NCI-H1930 (cell line): ENCODE measurements around the gene SEMA5A.

Experiments used
- DNase-seq, 2 experiments: peaks; one replicate each; lab custom pipeline; 2025; lab: John Stamatoyannopoulos, UW

The SEMA5A gene

DNA sequence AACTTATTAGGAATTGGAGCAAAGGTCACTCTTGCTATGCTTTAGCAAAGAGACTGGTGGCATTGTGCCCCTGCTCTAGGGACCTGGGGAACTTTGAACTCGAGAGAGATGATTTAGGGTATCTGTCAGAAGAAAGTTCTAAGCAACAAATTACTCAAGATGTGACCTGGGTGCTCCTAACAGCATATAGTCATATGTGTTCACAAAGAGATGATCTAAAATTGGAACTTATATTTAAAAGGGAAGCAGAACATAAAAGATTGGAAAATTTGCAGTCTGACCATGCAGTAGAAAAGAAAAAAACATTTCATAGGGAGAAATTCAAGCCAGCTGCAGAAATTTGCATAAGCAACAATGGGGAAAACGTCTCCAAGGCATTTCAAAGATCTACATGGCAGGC, 68.3 kb downstream of the SEMA5A start:
- no peak for DNase-seq

DNA sequence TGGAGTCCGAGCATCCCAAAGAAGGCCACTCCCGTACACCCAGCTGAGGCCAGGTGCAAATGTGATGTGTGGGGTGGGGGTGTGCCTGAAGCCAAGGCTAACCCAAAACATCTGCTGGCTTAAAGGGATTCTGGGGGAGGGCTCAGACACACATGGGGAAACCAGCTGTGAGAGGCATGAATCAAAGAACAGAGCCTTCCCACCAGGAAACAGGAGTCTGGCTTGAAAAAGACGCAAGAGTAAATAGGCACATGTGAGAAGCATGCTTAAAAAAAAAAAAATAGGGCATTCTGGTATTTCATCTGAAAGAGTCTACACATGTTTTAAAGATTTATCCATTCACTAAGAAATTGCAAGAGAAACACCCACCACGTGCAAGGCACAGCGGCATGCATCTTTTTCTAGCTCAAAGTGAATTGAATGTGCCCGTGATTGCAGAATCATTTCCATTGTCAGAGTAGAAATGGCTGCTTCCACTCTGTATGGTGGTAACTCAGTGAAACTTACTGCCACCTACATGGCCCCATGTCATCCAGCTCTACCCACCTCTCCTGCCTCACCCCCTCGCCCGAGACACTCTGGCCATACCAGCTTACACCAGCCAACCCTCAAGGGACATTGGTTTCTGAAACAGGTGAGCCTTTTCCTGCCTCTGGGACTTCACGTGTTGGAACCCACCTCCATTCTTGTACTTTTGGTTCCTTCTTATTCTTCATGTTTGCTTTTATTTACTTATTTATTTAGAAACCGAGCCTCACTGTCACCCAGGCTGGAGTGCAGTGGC, 71.5 kb downstream of the SEMA5A start:
- no peak for DNase-seq

DNA sequence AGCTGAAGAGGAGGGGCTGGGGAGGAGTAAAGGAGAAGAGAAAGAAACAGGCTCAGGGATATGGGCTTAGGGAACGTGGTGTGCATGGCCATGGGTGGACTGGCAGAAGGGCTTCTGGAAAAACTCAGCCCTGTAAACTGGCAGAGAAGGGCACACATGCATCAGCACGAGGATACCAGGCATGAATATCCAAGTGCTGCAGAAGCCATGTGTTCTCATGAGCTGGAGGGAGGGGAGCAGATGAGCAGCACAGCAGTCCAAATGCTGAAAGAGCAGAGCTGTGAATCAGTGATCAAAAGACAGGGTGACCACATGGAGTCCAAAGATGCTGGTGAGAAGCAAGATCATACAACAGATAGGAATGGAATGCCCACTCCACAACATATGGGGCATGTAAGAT, 72.3 kb downstream of the SEMA5A start:
- DNase-seq = no peak

DNA sequence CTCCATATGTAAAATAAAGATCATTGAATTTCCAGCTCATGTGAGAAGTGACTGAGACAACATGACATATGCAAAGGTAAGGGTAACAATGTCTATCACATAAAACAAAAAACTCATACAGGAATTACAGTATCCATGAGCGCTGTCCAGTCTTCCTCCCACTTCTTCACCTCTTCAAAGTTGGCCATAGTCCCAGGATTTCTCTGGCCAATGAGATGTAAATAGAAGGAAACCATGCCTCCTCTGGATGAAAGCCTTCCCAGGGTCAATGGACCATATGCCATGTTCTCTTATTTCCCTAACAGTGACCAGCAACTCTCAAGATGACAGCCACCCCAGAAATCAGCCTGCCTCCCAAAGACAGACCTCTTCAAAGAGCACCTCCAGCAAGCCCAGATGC, 75.5 kb downstream of the SEMA5A start:
- no peak for DNase-seq

DNA sequence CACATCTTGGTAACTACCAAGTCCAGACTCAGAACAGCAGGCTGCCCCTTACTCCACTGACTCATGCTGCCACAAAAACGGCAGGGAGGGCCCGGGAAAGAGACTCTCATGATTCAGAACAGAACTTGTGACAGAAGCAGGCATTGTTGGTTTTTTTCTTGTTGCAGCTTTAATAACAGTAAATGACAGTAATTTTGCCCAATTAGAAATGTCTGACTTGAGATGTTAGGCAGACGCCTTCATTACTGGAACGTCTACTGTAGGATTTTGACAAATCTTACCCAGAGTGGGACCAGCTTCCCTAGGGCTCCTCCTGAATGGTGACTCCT, 77.9 kb downstream of the SEMA5A start:
- DNase-seq = no peak

DNA sequence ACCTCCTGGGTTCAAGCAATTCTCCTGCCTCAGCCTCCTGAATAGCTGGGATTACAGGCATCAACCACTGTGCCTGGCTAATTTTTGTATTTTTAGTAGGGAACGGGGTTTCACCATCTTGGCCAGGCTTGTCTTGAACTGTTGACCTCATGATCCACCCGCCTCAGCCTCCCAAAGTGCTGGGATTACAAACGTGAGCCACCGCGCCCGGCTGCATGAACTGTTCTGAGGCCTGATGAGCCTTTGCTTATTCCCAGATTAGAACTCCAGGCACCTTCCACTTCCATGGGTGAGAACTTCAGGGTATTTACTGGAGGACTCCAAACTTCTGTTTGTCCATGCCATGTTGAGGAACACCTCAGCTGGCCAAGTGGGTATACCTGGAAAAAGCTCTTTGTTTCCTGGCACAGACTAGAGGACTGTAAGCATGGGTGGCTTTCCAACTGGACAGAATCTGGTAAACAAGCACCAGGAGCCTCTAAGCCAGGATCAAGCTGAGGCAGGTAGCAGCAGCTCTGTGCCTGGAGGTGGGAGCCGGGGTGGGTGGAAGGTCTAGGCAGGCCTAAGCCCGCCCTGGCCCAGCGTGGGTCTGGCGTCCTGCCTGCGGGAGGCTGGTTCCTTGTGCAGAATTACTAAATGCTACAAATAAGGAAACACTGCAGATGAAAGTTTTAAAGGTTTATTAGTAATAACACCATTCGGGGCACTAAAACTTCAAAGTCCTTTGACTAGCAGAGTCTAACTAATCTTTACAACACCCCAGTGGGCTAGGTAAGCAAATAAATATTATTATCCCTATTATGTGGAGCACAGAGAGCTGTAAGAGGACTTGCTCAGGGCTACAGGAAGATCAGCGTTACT, 78.4 kb downstream of the SEMA5A start:
- DNase-seq = no peak

DNA sequence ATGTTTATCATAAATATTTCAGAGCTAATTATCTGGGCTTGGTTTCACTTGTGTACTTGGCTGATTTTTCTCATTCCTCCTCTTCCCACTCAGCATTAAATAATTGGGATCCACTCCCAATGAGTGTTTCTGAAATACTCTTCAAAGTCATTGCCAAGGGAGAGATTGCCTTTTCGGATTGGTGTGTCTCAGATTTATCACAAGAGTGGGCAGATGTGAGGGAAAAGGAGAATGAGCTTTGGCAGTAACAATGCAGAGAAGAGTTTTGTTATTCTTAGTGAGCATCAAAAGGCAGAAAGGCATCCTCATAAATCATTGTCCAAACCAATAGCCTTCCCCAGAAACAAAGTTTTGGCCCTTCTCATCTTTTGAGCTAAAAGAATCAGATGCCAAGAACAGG, 79.2 kb downstream of the SEMA5A start:
- DNase-seq = no peak

DNA sequence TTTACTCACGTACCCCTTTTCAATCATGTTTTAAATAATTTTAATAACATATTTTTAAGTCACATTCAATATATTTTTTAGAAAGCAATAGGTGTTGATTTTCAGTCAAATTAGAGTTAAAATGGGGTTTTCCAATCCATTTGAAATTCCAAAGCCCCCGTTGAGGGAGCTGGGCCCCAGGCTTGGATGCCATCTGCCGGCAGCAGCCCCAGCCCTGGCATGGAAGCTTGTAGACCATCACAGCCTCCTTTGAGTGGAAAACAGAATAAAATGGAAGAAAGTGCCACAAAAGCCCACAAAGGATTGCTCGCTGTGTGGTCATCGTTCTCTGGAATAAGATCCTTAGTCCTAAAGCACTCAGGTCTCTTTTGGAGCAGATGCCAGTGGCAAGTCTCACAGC, 81.4 kb downstream of the SEMA5A start:
- no peak for DNase-seq

DNA sequence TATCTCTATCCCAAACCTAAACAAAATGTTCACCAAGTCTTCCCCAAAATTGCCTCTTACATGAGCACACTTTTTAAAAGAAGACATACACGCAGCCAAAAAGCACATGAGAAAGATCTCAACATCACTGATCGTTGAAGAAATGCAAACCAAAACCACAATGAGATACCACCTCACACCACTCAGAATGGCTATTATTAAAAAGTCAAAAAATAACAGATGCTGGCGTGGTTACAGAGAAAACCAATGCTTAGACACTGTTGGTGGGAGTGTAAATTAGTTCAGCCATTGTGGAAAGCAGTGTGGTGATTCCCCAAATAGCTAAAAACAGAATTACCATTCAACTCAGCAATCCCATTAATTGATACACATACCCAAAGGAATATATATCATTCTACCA, 83.8 kb downstream of the SEMA5A start:
- DNase-seq = no peak

DNA sequence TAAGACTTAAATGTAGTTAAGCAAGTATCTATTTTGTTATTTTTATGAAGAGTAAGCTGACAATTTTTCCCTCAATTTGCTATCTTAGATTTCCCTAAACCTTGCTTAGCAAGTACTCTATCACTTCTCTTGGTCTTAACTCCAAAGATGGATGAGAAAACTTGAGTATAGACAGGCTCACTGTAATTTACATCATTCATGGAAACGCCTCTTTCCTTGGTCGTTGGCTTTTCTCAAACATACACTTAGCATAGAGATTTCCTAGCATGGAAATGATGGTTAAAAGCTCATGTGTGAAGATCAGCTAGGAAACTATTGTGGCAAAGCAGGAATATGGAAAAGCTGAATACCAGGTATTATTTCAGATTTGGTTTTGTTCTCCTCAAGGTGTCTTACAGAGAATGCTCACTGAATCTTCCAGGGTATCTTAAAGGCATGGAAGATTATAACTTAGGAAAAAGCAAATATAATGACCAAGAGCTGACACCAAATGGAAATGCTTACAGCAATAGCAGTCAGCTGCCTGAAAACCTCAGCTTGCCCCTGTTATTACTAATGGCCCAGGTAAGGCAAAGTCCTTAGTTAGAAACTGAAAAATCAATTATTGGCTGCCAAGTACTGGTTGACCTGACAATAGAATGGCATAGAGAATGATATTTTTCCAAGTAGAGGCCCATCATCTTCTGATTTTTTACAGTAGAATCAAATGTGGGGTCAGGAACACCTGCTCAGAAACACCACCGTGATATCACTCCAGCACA, 84.8 kb downstream of the SEMA5A start:
- no peak for DNase-seq

DNA sequence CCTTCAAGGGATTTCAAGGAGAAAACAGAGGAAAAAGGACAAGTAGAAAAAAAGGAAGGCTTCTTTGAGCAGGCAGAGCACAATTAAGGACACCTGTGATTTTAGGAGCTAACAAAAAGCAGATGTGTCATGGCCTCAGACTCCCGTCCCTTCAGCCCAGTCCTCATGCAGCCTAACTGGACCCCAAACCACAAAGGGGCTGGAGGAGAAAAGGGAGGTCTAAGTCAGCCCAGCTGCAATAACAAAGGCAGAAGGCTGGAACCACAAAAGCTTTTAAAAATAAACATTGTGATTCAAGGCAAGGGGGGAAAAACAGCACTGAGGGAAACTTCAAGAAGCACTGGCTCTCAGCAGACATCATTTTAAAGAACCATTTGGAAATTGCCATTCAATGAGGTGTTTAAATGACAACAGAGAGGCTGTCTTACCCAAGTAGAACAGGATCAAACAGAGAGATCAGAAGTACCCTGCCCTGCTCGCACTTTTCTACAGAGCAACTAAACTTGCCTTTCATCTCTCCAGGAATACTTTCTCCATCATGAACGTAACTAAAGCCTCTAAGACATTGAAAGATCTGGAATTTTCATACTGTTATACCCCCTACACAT, 89.3 kb downstream of the SEMA5A start:
- no peak for DNase-seq

DNA sequence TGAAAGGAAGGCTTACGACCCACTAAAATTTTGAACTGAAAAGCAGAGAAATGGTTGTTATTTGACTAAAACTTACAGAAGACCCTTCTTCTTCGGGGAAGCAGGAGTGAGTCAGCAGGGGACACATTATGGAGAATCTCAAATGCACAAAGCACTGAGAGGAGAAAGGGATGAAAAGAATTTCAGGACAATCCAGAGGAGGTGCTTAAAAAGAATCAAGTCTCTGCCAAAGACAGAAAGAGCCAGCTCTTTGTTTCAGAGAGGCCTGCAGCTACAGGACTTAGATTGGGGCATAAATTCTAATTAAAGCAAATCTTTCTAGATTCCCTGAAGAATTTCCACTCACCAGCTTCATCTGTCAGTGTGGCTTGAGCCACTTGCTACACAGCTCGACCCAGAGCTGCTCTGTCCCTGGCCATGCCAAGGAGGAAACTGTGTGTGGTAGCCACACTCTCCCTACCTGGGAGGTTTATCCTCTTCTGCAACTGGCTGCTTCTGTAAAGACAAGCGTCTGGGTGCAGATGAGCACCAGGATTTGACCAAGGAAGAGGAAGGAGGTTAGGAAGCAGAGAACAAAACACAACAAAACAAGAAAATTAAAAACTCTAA, 89.9 kb downstream of the SEMA5A start:
- no peak for DNase-seq

DNA sequence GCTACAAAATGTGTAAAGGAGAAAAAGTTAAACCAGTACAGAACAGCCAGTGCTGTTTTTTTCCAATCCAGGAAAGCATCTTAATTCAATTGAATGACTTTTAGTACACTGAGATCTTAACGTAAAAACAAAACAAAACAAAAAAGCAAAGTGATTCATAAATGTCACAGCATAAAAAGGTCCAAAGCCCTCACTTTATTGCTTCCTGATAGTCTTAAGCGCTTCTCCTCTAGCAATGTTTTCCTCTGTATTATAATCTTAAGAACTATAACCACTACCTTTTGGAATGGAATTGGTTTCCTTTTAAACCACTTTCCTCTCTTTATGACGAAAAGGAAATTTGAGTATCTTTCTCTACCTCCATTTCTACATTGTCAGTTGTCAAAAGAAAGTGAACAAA, 91.4 kb downstream of the SEMA5A start:
- no peak for DNase-seq

DNA sequence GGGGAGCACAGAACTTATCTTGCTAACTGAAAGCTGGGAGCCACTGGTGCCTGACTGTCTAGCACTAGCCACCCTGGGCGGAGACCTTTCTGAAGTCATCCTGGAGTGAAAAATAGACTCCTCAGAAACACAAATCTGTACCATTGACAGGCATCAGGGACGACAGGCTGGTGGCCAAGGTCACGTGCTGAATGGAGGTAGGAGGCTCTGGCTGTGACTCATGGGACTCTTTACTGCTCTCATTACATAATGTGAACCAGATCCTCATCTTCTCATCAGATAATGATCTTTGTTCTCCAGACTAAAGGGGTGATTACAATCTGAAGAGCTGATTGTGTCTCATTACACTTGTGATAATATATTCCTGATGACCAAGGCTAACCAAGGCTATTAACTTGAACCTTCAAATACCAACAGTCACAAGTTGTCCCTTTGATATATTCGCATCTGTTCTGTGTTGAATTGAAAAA, 91.8 kb downstream of the SEMA5A start:
- no peak for DNase-seq

DNA sequence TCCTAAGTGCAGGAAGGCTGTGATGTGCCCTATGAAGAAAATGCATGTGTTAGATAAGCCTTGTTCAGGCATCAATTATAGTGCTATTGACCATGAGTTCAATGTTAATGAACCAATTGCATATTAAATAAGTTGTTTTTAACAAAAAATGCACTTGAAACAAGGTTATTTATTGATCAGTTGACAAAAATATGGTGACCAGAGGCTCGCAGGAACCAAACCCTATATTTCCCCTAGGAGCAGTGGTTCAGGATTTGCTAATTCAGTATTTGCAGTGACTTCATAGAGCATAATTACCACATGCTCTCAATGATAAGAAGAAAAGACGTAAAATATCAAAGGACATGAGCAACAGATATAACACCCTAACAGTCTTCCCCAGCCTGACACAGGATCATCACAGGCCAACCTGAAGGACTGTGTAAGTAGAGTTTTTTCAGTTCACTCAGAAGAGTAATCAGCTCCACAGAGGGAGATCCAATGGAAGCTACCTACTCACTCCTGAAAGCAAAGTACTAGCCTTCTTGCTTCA, 92.3 kb downstream of the SEMA5A start:
- no peak for DNase-seq

DNA sequence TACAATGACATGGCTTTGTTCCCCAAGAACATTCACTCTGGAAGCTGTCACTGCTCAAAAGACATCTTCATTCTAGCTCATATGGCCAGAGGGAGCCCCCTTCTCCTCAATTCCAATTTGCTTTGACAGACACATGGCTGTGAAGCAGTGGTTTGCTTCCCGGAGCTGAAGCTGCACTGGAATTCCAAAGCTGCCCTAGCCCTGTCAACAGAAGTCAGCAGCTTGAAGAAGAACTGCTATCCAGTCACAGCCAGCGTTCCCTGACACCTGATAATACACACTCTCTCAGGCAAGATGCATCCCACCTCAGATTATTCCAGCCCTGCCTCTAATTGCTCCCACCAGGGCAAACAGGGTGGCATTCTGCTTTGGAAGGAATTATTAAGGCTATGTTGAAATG, 93.7 kb downstream of the SEMA5A start:
- DNase-seq = no peak

DNA sequence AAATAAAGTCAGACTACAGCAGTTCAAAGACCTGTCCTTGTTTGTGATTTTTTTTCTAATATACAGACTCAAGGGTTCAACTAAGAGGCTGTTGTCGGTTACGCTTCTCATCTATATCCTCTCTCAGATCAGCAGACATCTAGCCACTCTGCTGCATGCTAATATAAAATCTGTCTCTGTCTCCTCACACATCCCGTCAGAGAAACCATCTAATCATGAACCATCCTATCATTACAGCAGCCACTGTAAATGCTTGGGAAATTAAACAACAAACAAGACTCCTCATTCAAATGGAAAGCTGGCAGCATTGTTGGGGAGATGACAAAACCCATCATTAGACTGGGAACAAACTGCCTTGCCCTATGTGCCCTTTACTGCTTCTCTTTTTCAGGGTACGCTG, 94.8 kb downstream of the SEMA5A start:
- no peak for DNase-seq

DNA sequence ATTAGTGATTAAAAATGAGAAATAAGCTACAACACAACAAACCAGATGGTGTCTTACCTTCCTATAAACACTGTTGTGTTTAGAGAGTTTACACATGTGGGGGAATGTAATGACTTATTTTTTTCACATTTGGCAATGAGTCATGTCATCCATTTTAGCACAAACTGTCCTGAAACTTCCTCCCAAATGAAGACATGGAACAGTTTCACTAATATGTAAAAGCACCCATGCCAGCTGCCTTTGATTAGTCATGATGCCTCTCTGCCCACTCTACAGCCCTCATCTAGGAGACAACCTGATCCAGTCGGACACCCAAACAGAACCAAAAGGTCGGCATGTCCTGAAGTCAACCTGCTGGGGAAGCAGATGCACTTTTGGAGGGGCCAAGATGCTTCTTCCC, 98.2 kb downstream of the SEMA5A start:
- DNase-seq = no peak

DNA sequence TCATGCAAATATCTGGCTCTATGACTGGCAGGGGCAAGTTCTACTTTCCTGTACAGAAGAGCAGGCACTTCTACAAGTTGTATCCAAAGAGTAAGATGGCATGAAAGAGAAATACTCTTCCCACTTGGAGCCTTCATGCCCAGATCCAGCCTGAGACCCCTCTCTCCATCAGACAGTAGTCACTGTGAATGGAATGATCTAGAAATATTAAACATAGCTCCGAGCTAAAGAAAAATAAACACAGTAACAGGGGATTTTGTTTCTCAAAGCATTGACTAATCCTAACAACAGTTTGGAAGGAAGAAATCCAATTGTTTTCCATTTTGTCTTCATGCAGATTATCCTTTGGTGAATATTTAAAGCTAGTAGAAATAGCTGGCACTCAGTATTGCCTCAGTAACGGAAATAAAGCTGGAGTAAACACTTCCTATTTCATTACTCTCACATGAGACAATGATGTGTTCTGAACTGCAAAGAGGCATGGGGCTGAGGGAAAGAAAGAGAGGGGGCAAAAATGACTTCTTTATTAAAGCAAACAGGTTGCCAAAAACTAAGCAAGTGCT, 100.0 kb downstream of the SEMA5A start:
- no peak for DNase-seq

DNA sequence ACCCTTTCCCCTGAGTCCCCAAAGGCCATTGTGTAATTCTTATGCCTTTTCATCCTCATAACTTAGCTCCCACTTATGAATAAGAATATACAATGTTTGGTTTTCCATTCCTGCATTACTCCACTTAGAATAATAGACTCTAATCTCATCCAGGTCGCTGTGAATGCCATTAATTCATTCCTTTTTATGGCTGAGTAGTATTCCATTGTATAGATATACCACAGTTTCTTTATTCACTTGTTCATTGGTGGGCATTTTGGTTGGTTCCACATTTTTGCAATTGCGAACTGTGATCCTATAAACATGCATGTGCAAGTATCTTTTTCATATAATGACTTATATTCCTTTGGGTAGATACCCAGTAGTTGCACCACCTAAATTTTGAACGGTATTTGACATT, 101.5 kb downstream of the SEMA5A start:
- DNase-seq = no peak

DNA sequence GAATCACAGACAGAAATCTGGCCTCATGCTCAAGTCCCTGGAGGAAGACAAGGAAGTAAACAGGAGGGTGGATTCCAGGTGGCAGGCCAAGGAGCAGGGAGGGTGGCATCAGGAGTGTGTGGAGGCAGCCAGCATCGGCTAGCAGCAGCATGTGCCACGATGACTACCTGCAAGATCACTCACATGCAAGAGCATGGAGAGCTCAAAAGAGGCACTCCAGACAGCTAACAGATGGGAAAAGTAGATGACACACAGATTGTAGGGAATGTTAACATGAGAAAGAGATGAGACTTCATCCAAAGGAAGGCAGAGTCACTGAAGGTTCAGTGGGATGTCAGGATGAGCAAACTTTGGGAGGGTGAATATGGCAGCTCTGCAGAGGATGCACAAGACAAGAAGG, 104.3 kb downstream of the SEMA5A start:
- no peak for DNase-seq
